ENCODE measurements around the gene DNAH12.

- TF ChIP-seq CBX8 (IDR thresholded peaks at IDR 0.05) (no peak), RFX5 (IDR thresholded peaks at IDR 0.05) (no peak), POLR2A (IDR thresholded peaks at IDR 0.05; ENCODE audit: low read length) (no peak), HDAC2 (IDR thresholded peaks at IDR 0.05) (no peak)
- TF ChIP-seq, protein P1, sequence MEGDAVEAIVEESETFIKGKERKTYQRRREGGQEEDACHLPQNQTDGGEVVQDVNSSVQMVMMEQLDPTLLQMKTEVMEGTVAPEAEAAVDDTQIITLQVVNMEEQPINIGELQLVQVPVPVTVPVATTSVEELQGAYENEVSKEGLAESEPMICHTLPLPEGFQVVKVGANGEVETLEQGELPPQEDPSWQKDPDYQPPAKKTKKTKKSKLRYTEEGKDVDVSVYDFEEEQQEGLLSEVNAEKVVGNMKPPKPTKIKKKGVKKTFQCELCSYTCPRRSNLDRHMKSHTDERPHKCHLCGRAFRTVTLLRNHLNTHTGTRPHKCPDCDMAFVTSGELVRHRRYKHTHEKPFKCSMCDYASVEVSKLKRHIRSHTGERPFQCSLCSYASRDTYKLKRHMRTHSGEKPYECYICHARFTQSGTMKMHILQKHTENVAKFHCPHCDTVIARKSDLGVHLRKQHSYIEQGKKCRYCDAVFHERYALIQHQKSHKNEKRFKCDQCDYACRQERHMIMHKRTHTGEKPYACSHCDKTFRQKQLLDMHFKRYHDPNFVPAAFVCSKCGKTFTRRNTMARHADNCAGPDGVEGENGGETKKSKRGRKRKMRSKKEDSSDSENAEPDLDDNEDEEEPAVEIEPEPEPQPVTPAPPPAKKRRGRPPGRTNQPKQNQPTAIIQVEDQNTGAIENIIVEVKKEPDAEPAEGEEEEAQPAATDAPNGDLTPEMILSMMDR (IDR thresholded peaks at IDR 0.05) = no peak
Observed at GRCh38 chr3:57420001-57420400, 124.1 kb downstream of the DNAH12 start.

Data from A549 (cell line).